ENCODE measurements around the gene MCM3.

The MCM3 gene

GRCh38 chr6:52284460-52285176 is at the start of gene MCM3:
TSS of gene MCM3 (minus strand) at chr6:52284742. CDS start at chr6:52284674, 68 bp downstream.
- in situ Hi-C loops (cut with MboI; ENCODE audit: low pct_unique_long_range_greater_than_20kb, low sequenced_read_pairs) = loop anchor here (25.0 kb wide), 2 partner anchors 103 to 378 kb away; partner anchors contain the start of gene TMEM14A
- DNase-seq = peak; percentile 100

DNA sequence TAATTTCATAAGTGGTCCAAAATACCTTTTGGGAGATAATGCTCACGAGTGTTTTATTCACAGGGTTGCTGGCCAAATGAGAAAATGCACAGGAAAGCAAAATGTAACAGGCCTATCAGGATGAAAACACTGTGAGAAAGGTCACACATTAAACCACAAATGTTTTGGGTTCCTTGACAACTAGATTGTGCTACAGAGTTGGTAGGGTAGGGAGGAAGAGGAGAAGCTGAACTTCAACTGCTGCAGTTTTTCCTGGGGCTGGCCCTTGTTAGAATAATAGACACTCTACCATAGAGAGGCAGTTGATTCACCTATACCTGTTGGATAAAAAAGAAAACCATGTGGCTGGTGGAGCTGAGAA is 49.3 kb upstream of the MCM3 start:
- no peak for DNase-seq
- in situ Hi-C loops (cut with MboI; ENCODE audit: low pct_unique_long_range_greater_than_20kb, low sequenced_read_pairs) = no loop called here

DNA sequence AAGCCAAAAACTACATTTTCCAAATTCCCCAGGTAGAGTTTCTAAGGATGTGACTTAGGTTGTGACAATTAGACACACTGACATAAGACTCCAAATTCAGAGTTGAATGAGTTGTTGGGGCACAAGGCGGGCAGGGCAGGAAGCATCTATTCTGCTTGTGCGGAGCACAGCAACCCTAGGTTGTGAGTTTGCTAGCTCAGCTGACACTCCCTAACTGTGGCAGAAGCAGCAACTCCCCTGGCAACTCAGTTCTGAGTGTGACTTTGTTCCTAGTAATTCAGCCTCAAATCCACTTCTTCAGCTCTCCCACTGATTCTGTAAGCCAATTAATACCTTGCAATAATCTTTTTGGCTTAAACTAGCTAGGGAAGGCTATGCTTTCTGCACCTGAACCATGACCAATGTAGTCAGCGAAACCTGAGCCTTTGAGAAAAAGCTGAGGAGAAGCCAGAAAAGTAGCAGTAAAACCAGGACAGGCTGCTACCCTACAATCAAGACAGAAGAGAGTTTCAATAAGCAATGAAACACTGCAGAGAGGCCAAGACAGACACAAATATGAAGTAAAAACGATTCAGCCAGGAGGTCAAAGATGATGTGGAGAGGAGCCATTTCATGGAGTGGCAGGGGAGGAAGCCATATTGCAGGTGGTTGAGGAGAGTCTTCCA is 47.4 kb upstream of the MCM3 start:
- in situ Hi-C loops (cut with MboI; ENCODE audit: low pct_unique_long_range_greater_than_20kb, low sequenced_read_pairs) = no loop called here
- no peak for DNase-seq

- DNase-seq = no peak
- in situ Hi-C loops (cut with MboI; ENCODE audit: low pct_unique_long_range_greater_than_20kb, low sequenced_read_pairs) = no loop called here
Observed at GRCh38 chr6:52330470-52330869, 45.9 kb upstream of the MCM3 start.

DNA sequence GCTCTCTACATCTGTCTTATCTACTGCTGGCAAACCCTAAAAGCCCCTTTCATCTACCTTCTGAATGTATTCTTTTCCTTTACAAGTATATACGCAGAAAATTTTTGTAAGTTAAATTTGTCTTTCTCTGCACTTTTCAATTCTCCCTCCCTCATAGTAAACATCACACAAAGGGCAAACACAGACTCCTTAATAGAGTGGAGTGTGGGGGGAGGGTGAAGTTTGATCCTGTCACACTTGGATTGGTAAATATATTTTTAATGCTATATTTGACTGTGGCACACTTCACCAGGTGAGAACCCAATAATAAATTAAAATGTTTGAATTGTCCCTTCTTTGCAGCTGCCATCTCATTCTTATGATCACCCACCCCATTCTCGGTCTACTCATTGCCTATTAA is 44.2 kb upstream of the MCM3 start:
- DNase-seq = no peak
- in situ Hi-C loops (cut with MboI; ENCODE audit: low pct_unique_long_range_greater_than_20kb, low sequenced_read_pairs) = no loop called here

DNA sequence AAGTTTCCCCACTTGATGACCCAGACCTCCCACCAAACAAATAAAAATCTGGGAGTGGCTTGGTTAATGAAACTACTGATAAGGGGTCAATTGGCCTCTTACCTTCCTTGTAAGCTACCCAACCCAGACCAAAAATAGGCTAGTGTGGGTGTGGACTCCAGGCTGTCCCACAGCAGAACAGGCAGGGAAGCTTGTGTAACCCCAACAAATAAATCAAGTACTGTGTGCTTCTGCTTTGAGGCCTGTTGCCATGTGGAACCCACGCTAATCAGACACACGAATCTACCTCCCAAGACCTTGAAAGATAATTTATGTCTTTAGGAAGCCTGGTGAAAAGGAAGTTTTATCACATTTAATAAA is 43.7 kb upstream of the MCM3 start:
- in situ Hi-C loops (cut with MboI; ENCODE audit: low pct_unique_long_range_greater_than_20kb, low sequenced_read_pairs) = no loop called here
- DNase-seq = no peak

DNA sequence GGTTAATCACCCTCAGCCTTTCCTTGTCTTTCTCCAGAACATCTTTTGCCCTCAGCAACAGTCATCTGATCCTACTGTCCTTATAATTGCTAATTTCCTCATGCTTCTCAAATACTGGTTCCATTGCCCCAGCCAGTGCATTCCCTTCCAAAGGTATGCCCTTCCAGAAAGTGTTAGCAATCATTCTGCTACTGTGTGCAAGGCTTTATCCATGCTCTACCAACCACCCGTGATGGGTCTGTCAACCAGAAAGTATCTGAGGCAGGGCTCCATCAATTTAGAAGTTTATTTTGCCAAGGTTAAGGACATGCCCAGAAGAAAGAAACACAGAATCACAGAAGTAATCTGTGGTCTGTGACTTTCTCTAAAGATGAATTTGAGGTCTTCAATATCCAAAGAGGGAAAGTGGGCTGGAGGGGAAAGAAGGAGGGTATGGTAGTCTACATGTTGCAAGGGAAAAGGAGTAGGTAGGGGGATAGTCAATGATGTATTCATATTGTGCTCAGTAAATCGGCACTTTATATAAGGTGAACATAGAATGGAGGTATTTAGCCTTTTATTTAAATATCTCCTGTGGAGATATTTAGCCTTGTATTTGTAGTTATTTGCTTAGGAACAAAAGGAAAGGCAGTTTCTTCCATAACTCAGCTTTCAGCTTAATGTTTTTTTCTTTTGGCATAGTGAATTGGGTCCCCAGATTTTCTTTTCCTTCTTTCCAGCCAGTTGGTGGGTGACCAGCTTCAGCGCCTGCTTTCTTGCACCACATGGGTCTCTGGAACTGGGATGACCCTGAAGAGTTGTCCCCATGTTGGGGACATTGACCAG is 42.2 kb upstream of the MCM3 start:
- no peak for DNase-seq
- in situ Hi-C loops (cut with MboI; ENCODE audit: low pct_unique_long_range_greater_than_20kb, low sequenced_read_pairs) = no loop called here

- no peak for DNase-seq
- in situ Hi-C loops (cut with MboI; ENCODE audit: low pct_unique_long_range_greater_than_20kb, low sequenced_read_pairs) = no loop called here
Observed at GRCh38 chr6:52325695-52326471, 41.3 kb upstream of the MCM3 start.

GRCh38 chr6:52324189-52324588 is 39.6 kb upstream of the MCM3 start:
- no peak for DNase-seq
- in situ Hi-C loops (cut with MboI; ENCODE audit: low pct_unique_long_range_greater_than_20kb, low sequenced_read_pairs) = no loop called here

DNA sequence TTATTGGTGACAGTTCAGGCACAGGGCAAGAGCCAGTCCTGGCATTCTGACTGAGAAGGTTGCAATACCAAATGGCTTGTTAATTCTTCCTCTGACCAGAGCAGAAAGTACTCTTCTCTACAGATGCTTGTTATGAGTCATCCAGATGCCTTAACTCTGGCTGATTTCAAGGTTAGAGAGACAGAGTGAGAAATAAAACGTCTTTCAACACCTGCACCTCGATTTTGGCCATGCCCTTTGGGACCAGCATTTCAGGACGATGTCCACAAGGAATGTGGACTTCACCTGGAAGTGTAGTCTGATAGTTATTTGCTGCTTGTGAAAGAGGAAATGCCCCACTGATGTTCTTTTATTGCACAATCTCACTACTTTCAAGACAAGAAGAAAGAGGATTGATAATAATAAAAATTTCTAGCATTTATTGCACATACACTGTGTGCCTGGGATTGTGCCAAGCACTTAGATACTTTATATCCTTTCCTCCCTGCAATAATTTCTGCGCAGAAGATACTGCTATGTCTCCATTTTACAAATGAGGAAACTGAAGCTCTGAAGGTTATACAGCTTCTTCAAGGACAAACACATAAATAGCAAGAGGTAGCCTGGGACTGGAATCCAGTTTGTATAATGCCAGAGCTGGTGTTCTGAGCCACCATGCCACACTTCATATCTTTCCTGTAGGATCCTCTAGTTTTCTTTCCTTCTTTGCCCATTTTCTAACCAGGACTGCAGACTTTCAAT is 33.5 kb upstream of the MCM3 start:
- DNase-seq = peak; percentile 22
- in situ Hi-C loops (cut with MboI; ENCODE audit: low pct_unique_long_range_greater_than_20kb, low sequenced_read_pairs) = no loop called here

DNA sequence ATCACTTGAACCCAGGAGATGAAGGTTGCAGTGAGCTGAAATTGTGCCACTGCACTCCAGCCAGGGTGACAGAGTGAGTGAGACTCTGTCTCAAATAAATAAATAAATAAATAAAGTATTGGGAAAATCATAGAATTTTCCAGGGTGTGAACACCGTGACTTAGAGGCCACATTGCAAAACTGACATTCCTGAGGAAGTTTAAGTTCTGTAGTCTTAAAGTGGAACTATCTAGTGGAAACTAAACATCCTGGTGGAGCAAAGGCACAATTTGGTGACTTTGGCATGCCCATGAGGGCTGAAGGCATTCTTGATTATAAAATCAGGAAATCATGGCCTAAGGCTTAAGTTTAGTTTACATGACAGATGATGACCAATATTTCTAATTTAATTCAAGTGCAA is 32.7 kb upstream of the MCM3 start:
- DNase-seq = no peak
- in situ Hi-C loops (cut with MboI; ENCODE audit: low pct_unique_long_range_greater_than_20kb, low sequenced_read_pairs) = no loop called here

DNA sequence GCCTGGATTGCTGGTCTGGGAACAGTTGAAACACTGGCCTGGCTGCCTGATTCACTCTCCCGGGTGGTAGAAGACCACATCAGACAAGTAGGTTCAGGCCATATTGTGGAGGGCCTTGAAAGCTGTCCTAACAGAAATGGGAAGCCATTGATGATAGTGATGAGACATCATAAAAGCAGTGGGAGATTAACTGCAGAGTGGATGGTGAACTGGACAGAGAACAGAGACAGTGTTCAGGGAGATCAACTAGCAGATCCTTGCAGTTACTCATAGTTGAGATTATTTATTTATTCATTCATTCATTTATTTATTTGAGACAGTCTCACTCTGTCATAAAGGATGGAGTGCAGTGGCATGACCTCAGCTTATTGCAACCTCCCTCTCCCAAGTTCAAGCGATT is 30.2 kb upstream of the MCM3 start:
- in situ Hi-C loops (cut with MboI; ENCODE audit: low pct_unique_long_range_greater_than_20kb, low sequenced_read_pairs) = no loop called here
- no peak for DNase-seq

DNA sequence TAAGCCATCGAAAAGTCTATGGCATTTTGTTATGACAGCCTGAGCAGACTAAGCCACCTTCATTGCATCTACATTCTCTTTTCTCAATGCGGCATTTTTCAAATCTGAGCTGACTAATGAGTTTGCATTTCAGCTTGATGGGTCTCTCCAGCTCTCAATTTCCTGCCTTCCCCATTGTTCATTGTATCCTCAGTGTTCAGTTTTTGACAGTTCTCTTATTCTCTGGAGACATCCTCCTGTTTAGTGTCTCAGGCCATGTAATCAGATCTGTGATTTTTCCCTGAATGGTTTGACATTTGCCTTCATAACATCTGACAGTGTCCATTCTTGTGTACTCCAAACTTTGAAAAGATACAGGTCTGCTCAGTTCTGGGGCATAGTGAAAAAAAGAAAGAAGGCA is 27.9 kb upstream of the MCM3 start:
- in situ Hi-C loops (cut with MboI; ENCODE audit: low pct_unique_long_range_greater_than_20kb, low sequenced_read_pairs) = no loop called here
- no peak for DNase-seq

GRCh38 chr6:52310932-52311331 is 26.4 kb upstream of the MCM3 start:
- in situ Hi-C loops (cut with MboI; ENCODE audit: low pct_unique_long_range_greater_than_20kb, low sequenced_read_pairs) = no loop called here
- peak; percentile 76 for DNase-seq

- peak; percentile 41 for DNase-seq
- in situ Hi-C loops (cut with MboI; ENCODE audit: low pct_unique_long_range_greater_than_20kb, low sequenced_read_pairs) = no loop called here
Observed at GRCh38 chr6:52307900-52308372, 23.4 kb upstream of the MCM3 start.

- in situ Hi-C loops (cut with MboI; ENCODE audit: low pct_unique_long_range_greater_than_20kb, low sequenced_read_pairs) = no loop called here
- DNase-seq = peak; percentile 21
Observed at GRCh38 chr6:52306972-52307870, 22.7 kb upstream of the MCM3 start.

- in situ Hi-C loops (cut with MboI; ENCODE audit: low pct_unique_long_range_greater_than_20kb, low sequenced_read_pairs) = no loop called here
- DNase-seq = peak; percentile 25
Observed at GRCh38 chr6:52305948-52306767, 21.6 kb upstream of the MCM3 start.

Data from KBM-7 (cell line).